Measurements from ENCODE around the gene CEP97.
"Not testable (repeated sequence)": the region's sequence is repeated elsewhere in the genome, so short reads cannot be mapped to it uniquely, and the experiment has no call there.

- TF ChIP-seq CTCF (optimal IDR thresholded peaks at IDR 0.05 in 1 of 3, IDR thresholded peaks at IDR 0.05 in 1 of 3, conservative IDR thresholded peaks at IDR 0.05 in 1 of 3; ENCODE audit: extremely low read depth in 1 of 3, insufficient read depth in 2 of 3, low read length in 3 of 3); EZH2 (IDR thresholded peaks at IDR 0.05; ENCODE audit: low read length): not testable (repeated sequence)
Observed at GRCh38 chr3:101745934-101746333, 21.5 kb downstream of the CEP97 start.

Measured in keratinocyte (primary cell).